Panc1 (cell line): ENCODE measurements around the gene PTPRK. TPM values are rescaled to one million over a fixed set of nuclear protein-coding genes. Genes with fewer than 3 reads are reported as not detected.

ENCODE experiments used
- ATAC-seq: fragments of 200-7000 bp; cut with Tn5 transposase; 2 replicates; pipeline ENCODE4 v1.9.1; 2020; ENCODE audit warnings: mild to moderate bottlenecking, moderate library complexity
- BruUV-seq: library from RNA; stranded (reverse); fragments of 400-500 nt; replicated peaks from 2 replicates; lab custom pipeline; 2021; lab: Mats Ljungman, UMichigan
- CTCF ChIA-PET: fragments of 300-600 bp; sonication (Branson Sonifier 250); formaldehyde crosslinking; loops from one replicate; lab custom pipeline; 2022; ENCODE audit warnings: antibody characterized with exemption; lab: Charles Lee
- POLR2A ChIA-PET: fragments of 300-600 bp; sonication (Branson Sonifier 250); formaldehyde crosslinking; loops from one replicate; lab custom pipeline; 2022; ENCODE audit warnings: antibody characterized with exemption; lab: Charles Lee
- DNase-seq: peaks from one replicate; pipeline ENCODE4 v3.0.0-alpha.2; 2010; ENCODE audit warnings: low read depth, low spot score
- H3K27ac ChIP-seq: 2 replicates; pipeline ENCODE4 v1.5.1; 2011; ENCODE audit warnings: mild to moderate bottlenecking, low read length, inconsistent platforms
- H3K27me3 ChIP-seq: fragments of 200-500 bp; sonication (Bioruptor generic); 2 replicates; pipeline ENCODE4 v1.6.0; 2014; ENCODE audit warnings: low read length, inconsistent platforms; ENCODE audit not compliant: control insufficient read depth, insufficient read depth
- H3K36me3 ChIP-seq: fragments of 200-500 bp; sonication (Bioruptor generic); 2 replicates; pipeline ENCODE4 v1.5.1; 2014; ENCODE audit warnings: inconsistent platforms, mild to moderate bottlenecking, low read length, moderate library complexity; ENCODE audit not compliant: control insufficient read depth, insufficient read depth
- H3K4me1 ChIP-seq: 2 replicates; pipeline ENCODE4 v1.5.1; 2011; ENCODE audit warnings: inconsistent platforms, mild to moderate bottlenecking, low read length, moderate library complexity; ENCODE audit not compliant: control insufficient read depth, insufficient read depth
- H3K4me3 ChIP-seq, 2 experiments: 2 replicates each; pipeline ENCODE4 v1.5.1; 2011 to 2012; ENCODE audit warnings: low read depth in 2 of 2, low read length in 2 of 2, mild to moderate bottlenecking in 2 of 2, inconsistent platforms in 1 of 2, moderate library complexity in 1 of 2
- H3K9me3 ChIP-seq: fragments of 200-500 bp; sonication (Bioruptor generic); 2 replicates; pipeline ENCODE4 v1.5.1; 2014; ENCODE audit warnings: low read depth, mild to moderate bottlenecking, inconsistent platforms, low read length, moderate library complexity; ENCODE audit not compliant: control insufficient read depth, insufficient read depth
- POLR2AphosphoS5 ChIP-seq: IDR thresholded peaks from 2 replicates; pipeline ENCODE4 v1.6.1; 2012; ENCODE audit warnings: mild to moderate bottlenecking, low read depth, low read length, moderate library complexity
- SIN3A ChIP-seq: IDR thresholded peaks from 2 replicates; pipeline ENCODE4 v1.6.1; 2012; ENCODE audit warnings: low read depth, mild to moderate bottlenecking, low read length, moderate library complexity, borderline replicate concordance; ENCODE audit not compliant: insufficient read depth
- TCF7L2 ChIP-seq: IDR thresholded peaks from 2 replicates; pipeline ENCODE4 v1.6.1; 2011; ENCODE audit warnings: mild to moderate bottlenecking, low read depth, low read length, inconsistent platforms
- in situ Hi-C: cut with HindIII; loops from 2 replicates; pipeline ENCODE4 v1.10.0; 2016; ENCODE audit warnings: low sequenced_read_pairs, low pct_unique_long_range_greater_than_20kb
- intact Hi-C: fragments of 100-400 bp; cut with micrococcal nuclease; formaldehyde crosslinking; loops from one replicate; pipeline ENCODE4 v1.10.0; 2022; ENCODE audit not compliant: unreplicated experiment
- total RNA-seq: library from RNA; stranded (reverse); gene quantifications from one replicate; pipeline ENCODE4 v1.2.1, GENCODE V29; 2021; ENCODE audit not compliant: unreplicated experiment
- TF ChIP-seq, protein P1 (sequence below), 2 experiments: IDR thresholded peaks; 2 replicates each; pipeline ENCODE4 v1.6.1; 2011 to 2012; ENCODE audit warnings: low read depth in 2 of 2, control low read depth in 1 of 2, low read length in 1 of 2, mild to moderate bottlenecking in 1 of 2, moderate library complexity in 1 of 2; ENCODE audit not compliant: insufficient read depth in 1 of 2
- TF ChIP-seq, protein P2 (sequence below): fragments of 450-650 bp; IDR thresholded peaks from 2 replicates; pipeline ENCODE4 v1.5.1; 2017; ENCODE audit warnings: mild to moderate bottlenecking

PTPRK gene
- total RNA-seq, 1 experiment from 2014 or later, result 61.8 TPM

DNA sequence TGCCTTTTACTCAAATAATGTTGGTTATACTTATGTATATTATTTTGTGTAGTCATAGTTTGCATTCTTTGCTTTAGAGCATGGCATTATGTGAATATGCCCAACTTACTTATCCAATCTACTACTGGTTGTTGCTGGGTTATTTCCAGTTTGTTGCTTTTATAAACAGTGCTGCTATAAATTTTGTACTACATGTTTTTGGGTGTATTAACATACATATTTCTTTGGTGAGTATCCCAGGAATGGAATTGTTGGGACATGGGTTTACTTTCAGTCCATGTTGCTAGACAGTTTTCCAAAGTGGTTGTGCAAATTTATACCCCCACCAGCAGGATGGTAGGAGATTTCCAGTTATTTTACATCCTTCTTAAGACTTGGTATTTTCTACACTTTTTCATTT is 462.5 kb downstream of the PTPRK start:
- TF ChIP-seq, protein P1, sequence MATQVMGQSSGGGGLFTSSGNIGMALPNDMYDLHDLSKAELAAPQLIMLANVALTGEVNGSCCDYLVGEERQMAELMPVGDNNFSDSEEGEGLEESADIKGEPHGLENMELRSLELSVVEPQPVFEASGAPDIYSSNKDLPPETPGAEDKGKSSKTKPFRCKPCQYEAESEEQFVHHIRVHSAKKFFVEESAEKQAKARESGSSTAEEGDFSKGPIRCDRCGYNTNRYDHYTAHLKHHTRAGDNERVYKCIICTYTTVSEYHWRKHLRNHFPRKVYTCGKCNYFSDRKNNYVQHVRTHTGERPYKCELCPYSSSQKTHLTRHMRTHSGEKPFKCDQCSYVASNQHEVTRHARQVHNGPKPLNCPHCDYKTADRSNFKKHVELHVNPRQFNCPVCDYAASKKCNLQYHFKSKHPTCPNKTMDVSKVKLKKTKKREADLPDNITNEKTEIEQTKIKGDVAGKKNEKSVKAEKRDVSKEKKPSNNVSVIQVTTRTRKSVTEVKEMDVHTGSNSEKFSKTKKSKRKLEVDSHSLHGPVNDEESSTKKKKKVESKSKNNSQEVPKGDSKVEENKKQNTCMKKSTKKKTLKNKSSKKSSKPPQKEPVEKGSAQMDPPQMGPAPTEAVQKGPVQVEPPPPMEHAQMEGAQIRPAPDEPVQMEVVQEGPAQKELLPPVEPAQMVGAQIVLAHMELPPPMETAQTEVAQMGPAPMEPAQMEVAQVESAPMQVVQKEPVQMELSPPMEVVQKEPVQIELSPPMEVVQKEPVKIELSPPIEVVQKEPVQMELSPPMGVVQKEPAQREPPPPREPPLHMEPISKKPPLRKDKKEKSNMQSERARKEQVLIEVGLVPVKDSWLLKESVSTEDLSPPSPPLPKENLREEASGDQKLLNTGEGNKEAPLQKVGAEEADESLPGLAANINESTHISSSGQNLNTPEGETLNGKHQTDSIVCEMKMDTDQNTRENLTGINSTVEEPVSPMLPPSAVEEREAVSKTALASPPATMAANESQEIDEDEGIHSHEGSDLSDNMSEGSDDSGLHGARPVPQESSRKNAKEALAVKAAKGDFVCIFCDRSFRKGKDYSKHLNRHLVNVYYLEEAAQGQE (IDR thresholded peaks at IDR 0.05; ENCODE audit: insufficient read depth in 1 of 2, low read depth in 2 of 2, low read length in 1 of 2), result no peak
- TF ChIP-seq, protein P2, sequence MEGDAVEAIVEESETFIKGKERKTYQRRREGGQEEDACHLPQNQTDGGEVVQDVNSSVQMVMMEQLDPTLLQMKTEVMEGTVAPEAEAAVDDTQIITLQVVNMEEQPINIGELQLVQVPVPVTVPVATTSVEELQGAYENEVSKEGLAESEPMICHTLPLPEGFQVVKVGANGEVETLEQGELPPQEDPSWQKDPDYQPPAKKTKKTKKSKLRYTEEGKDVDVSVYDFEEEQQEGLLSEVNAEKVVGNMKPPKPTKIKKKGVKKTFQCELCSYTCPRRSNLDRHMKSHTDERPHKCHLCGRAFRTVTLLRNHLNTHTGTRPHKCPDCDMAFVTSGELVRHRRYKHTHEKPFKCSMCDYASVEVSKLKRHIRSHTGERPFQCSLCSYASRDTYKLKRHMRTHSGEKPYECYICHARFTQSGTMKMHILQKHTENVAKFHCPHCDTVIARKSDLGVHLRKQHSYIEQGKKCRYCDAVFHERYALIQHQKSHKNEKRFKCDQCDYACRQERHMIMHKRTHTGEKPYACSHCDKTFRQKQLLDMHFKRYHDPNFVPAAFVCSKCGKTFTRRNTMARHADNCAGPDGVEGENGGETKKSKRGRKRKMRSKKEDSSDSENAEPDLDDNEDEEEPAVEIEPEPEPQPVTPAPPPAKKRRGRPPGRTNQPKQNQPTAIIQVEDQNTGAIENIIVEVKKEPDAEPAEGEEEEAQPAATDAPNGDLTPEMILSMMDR, result no peak
- TF ChIP-seq POLR2AphosphoS5 (no peak), TCF7L2 (no peak), SIN3A (no peak)
- 0 out of 2 replicates have a peak, but pooled peaks cover 3% of the 10 kb centered on the region for H3K36me3 ChIP-seq
- no TSS peak for BruUV-seq
- H3K4me1 ChIP-seq, result no peaks in the 10 kb centered on the region
- no peak for DNase-seq
- in situ Hi-C loops, result no loop called here
- no peak overlapping the region for H3K4me3 ChIP-seq
- intact Hi-C loops, result no loop called here
- ChIA-PET POLR2A (no interaction called here), CTCF (no interaction called here)
- H3K27me3 ChIP-seq, result no peaks in the 10 kb centered on the region
- no peaks in the 10 kb centered on the region for H3K9me3 ChIP-seq
- H3K27ac ChIP-seq, result no peak overlapping the region
- no peak for ATAC-seq

DNA sequence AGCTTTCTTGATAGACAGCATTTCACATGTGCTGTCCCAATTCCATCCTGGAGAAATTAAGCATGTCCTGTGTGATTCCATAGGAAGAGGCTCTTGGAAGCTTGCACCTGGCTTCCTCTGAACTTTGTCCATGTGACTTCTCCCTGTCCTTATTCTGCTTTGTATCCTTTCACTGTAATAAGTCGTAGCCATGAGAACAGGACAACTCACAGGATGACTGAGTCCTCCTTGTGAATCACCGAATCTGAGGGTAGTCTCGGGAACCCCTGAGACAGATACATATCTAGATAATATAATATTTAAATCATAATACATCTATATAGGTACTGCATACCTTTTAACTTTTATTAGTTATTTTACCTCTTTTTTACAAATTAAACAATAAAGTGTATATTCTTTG is 462.9 kb downstream of the PTPRK start:
- DNase-seq (no peak), ATAC-seq (no peak)
- H3K4me1 ChIP-seq, result no peaks in the 10 kb centered on the region
- ChIA-PET CTCF (no interaction called here), POLR2A (no interaction called here)
- no peaks in the 10 kb centered on the region for H3K27me3 ChIP-seq
- H3K36me3 ChIP-seq, result 0 out of 2 replicates have a peak, but pooled peaks cover 3% of the 10 kb centered on the region
- H3K27ac ChIP-seq, result no peak overlapping the region
- TF ChIP-seq POLR2AphosphoS5 (no peak), SIN3A (no peak), TCF7L2 (no peak)
- TF ChIP-seq, protein P2, result no peak
- TF ChIP-seq, protein P1 (IDR thresholded peaks at IDR 0.05; ENCODE audit: insufficient read depth in 1 of 2, low read depth in 2 of 2, low read length in 1 of 2), result no peak
- H3K9me3 ChIP-seq, result no peaks in the 10 kb centered on the region
- intact Hi-C loops (no loop called here), in situ Hi-C loops (no loop called here)
- H3K4me3 ChIP-seq, result no peak overlapping the region
- BruUV-seq, result no TSS peak
